ENCODE data around the gene IPO9. TPM values are rescaled to one million over a fixed set of nuclear protein-coding genes. Genes with fewer than 3 reads are reported as not detected.

The IPO9 gene
- total and polyA plus RNA-seq, 2 donors from 2014 or later = 21.6 to 39.7 TPM

DNA sequence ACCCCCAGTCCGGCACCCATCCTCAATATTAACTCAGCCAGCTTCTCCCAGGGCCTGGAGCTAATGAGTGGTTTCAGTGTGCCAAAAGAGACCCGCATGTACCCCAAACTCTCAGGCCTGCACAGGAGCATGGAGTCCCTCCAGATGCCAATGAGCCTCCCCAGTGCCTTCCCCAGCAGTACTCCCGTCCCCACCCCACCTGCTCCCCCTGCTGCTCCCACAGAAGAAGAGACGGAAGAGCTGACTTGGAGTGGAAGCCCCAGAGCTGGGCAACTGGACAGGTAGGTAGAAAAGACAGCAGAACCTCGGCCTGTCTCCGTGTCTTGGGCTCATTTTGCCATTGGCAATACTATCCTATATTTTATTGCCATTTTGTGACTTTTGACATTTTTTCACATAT is 45.4 kb upstream of the IPO9 start:
- no peaks in the 10 kb centered on the region for H3K27me3 ChIP-seq (ENCODE audit: control insufficient read depth, insufficient read depth, low read length)
- no peak overlapping the region for H3K27ac ChIP-seq (ENCODE audit: low read depth in 2 of 2, low read length in 2 of 2)
- H3K4me1 ChIP-seq (ENCODE audit: control insufficient read depth in 2 of 3, insufficient read depth in 2 of 3, low read depth in 1 of 3, low read length in 3 of 3) = peaks cover 0 to 2% (median 0%) of the 10 kb centered on the region in 3 donors
- TF ChIP-seq, protein P1, sequence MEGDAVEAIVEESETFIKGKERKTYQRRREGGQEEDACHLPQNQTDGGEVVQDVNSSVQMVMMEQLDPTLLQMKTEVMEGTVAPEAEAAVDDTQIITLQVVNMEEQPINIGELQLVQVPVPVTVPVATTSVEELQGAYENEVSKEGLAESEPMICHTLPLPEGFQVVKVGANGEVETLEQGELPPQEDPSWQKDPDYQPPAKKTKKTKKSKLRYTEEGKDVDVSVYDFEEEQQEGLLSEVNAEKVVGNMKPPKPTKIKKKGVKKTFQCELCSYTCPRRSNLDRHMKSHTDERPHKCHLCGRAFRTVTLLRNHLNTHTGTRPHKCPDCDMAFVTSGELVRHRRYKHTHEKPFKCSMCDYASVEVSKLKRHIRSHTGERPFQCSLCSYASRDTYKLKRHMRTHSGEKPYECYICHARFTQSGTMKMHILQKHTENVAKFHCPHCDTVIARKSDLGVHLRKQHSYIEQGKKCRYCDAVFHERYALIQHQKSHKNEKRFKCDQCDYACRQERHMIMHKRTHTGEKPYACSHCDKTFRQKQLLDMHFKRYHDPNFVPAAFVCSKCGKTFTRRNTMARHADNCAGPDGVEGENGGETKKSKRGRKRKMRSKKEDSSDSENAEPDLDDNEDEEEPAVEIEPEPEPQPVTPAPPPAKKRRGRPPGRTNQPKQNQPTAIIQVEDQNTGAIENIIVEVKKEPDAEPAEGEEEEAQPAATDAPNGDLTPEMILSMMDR (IDR thresholded peaks at IDR 0.05; ENCODE audit: borderline replicate concordance, extremely low read depth, insufficient read depth) = no peak
- no peak overlapping the region for H3K4me3 ChIP-seq (ENCODE audit: low read length in 3 of 3)
- DNase-seq (no peak), FAIRE-seq (no peak)
- no peaks in the 10 kb centered on the region for H3K9me3 ChIP-seq (ENCODE audit: control insufficient read depth in 2 of 3, insufficient read depth in 1 of 3, low read length in 3 of 3)
- peaks cover 0 to 21% (median 2%) of the 10 kb centered on the region in 3 donors for H3K36me3 ChIP-seq (ENCODE audit: control insufficient read depth in 2 of 3, insufficient read depth in 3 of 3, low read length in 3 of 3)
- intact Hi-C loops (cut with DNase I) = no loop called here
- H3K9ac ChIP-seq (ENCODE audit: low read length in 3 of 3) = no peak overlapping the region

DNA sequence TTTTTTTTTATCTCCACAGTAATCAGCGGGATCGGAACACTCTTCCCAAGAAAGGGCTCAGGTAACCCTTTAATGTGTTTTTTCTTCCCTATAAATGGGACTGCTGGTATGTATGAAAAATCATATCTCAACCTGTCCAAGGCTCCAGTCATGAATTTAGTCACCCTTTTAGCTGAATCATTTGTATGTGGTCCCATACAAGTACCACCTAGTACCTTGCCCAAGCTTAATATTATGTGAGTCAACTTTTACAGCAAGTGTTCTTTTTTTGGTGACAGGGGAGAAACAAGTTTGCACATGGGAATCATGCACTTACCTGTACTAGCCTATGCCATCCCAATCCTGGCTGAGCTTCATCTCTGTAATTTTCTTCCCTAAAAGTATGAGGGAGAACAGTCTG is 43.7 kb upstream of the IPO9 start:
- TF ChIP-seq, protein P1 (IDR thresholded peaks at IDR 0.05; ENCODE audit: borderline replicate concordance, extremely low read depth, insufficient read depth) = no peak
- H3K4me3 ChIP-seq (ENCODE audit: low read length in 3 of 3) = no peak overlapping the region
- no peak overlapping the region for H3K27ac ChIP-seq (ENCODE audit: low read depth in 2 of 2, low read length in 2 of 2)
- no peaks in the 10 kb centered on the region for H3K9me3 ChIP-seq (ENCODE audit: control insufficient read depth in 2 of 3, insufficient read depth in 1 of 3, low read length in 3 of 3)
- H3K36me3 ChIP-seq (ENCODE audit: control insufficient read depth in 2 of 3, insufficient read depth in 3 of 3, low read length in 3 of 3) = peaks cover 0 to 23% (median 2%) of the 10 kb centered on the region in 3 donors
- H3K27me3 ChIP-seq (ENCODE audit: control insufficient read depth, insufficient read depth, low read length) = no peaks in the 10 kb centered on the region
- H3K9ac ChIP-seq (ENCODE audit: low read length in 3 of 3) = no peak overlapping the region
- no peak for FAIRE-seq
- H3K4me1 ChIP-seq (ENCODE audit: control insufficient read depth in 2 of 3, insufficient read depth in 2 of 3, low read depth in 1 of 3, low read length in 3 of 3) = no peaks in the 10 kb centered on the region
- intact Hi-C loops (cut with DNase I) = no loop called here
- no peak for DNase-seq

DNA sequence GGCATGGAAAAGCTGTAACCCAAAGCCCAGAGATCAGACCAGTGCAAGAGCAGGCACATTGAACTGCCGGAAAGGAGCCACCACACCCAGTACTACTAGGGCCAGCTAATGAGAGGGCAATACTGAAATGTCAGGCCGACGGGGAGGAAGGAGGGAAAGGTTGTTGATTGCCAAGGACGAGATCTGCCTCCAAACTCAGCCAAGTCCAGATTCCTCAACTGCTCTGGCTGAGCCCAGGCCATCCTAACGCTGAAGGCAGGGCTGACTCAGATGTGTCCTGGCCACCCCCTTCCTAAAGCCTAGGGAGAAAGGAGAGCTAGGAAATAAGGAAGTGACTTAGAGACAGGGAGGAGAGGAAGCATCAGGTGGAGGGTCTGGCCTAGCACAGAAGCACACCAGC is 42.1 kb upstream of the IPO9 start:
- TF ChIP-seq, protein P1 (IDR thresholded peaks at IDR 0.05; ENCODE audit: borderline replicate concordance, extremely low read depth, insufficient read depth) = no peak
- no peak overlapping the region for H3K27ac ChIP-seq (ENCODE audit: low read depth in 2 of 2, low read length in 2 of 2)
- H3K4me3 ChIP-seq (ENCODE audit: low read length in 3 of 3) = no peak overlapping the region
- FAIRE-seq (no peak), DNase-seq (no peak)
- no peak overlapping the region for H3K9ac ChIP-seq (ENCODE audit: low read length in 3 of 3)
- intact Hi-C loops (cut with DNase I) = no loop called here
- H3K36me3 ChIP-seq (ENCODE audit: control insufficient read depth in 2 of 3, insufficient read depth in 3 of 3, low read length in 3 of 3) = peaks cover 0 to 17% (median 2%) of the 10 kb centered on the region in 3 donors
- no peaks in the 10 kb centered on the region for H3K27me3 ChIP-seq (ENCODE audit: control insufficient read depth, insufficient read depth, low read length)
- H3K9me3 ChIP-seq (ENCODE audit: control insufficient read depth in 2 of 3, insufficient read depth in 1 of 3, low read length in 3 of 3) = no peaks in the 10 kb centered on the region
- peaks cover 0 to 10% (median 0%) of the 10 kb centered on the region in 3 donors for H3K4me1 ChIP-seq (ENCODE audit: control insufficient read depth in 2 of 3, insufficient read depth in 2 of 3, low read depth in 1 of 3, low read length in 3 of 3)

DNA sequence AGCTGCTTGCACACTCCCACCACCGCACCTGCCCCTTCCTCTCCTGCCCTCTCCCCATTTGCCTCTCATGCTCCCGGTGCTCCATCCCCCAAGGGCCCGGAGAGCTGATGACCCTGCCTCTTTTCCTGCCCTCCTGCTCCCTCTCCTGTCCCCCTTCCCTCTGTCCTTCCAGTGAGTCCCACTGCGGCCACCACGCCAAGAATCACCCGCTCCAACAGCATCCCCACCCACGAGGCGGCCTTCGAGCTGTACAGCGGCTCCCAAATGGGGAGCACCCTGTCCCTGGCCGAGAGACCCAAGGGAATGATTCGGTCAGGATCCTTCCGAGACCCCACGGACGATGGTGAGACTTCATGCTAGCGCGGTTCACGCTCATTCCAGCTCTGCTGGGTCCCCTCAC is 40.7 kb upstream of the IPO9 start:
- no peak overlapping the region for H3K4me3 ChIP-seq (ENCODE audit: low read length in 3 of 3)
- TF ChIP-seq, protein P1 (IDR thresholded peaks at IDR 0.05; ENCODE audit: borderline replicate concordance, extremely low read depth, insufficient read depth) = no peak
- H3K27ac ChIP-seq (ENCODE audit: low read depth in 2 of 2, low read length in 2 of 2) = no peak overlapping the region
- DNase-seq (peak in 1 of 5 donors; percentile 70), FAIRE-seq (no peak)
- H3K4me1 ChIP-seq (ENCODE audit: control insufficient read depth in 2 of 3, insufficient read depth in 2 of 3, low read depth in 1 of 3, low read length in 3 of 3) = peaks cover 7 to 20% (median 9%) of the 10 kb centered on the region in 3 donors
- H3K27me3 ChIP-seq (ENCODE audit: control insufficient read depth, insufficient read depth, low read length) = no peaks in the 10 kb centered on the region
- peaks cover 0 to 5% (median 2%) of the 10 kb centered on the region in 3 donors for H3K36me3 ChIP-seq (ENCODE audit: control insufficient read depth in 2 of 3, insufficient read depth in 3 of 3, low read length in 3 of 3)
- H3K9me3 ChIP-seq (ENCODE audit: control insufficient read depth in 2 of 3, insufficient read depth in 1 of 3, low read length in 3 of 3) = no peaks in the 10 kb centered on the region
- intact Hi-C loops (cut with DNase I) = no loop called here
- no peak overlapping the region for H3K9ac ChIP-seq (ENCODE audit: low read length in 3 of 3)
